ENCODE results near the gene TMEM150B.

The TMEM150B gene

GRCh38 chr19:55305983-55306562, 19.1 kb downstream of the TMEM150B start:
- DNase-seq (ENCODE audit: low spot score): no peak

- peak; percentile 62 for DNase-seq (ENCODE audit: low spot score)
Observed at GRCh38 chr19:55305491-55305890, 19.6 kb downstream of the TMEM150B start.

GRCh38 chr19:55304980-55305379, 20.2 kb downstream of the TMEM150B start:
- no peak for DNase-seq (ENCODE audit: low spot score)

- no peak for DNase-seq (ENCODE audit: low spot score)
Observed at GRCh38 chr19:55304279-55304978, 20.7 kb downstream of the TMEM150B start.

- DNase-seq (ENCODE audit: low spot score): no peak
Observed at GRCh38 chr19:55303477-55303876, 21.7 kb downstream of the TMEM150B start.

GRCh38 chr19:55302318-55302703, 22.8 kb downstream of the TMEM150B start:
- DNase-seq (ENCODE audit: low spot score): no peak

GRCh38 chr19:55301459-55302317, 23.5 kb downstream of the TMEM150B start:
- DNase-seq (ENCODE audit: low spot score): peak; percentile 92

GRCh38 chr19:55300886-55301458, 24.2 kb downstream of the TMEM150B start:
- DNase-seq (ENCODE audit: low spot score): no peak

- DNase-seq (ENCODE audit: low spot score): no peak
Observed at GRCh38 chr19:55299991-55300390, 25.1 kb downstream of the TMEM150B start.

- DNase-seq (ENCODE audit: low spot score): no peak
Observed at GRCh38 chr19:55297267-55297666, 27.9 kb downstream of the TMEM150B start.

GRCh38 chr19:55289117-55289796, 35.9 kb downstream of the TMEM150B start:
- no peak for DNase-seq (ENCODE audit: low spot score)

GRCh38 chr19:55287361-55288079, 37.6 kb downstream of the TMEM150B start:
- DNase-seq (ENCODE audit: low spot score): no peak

- no peak for DNase-seq (ENCODE audit: low spot score)
Observed at GRCh38 chr19:55285229-55285890, 39.8 kb downstream of the TMEM150B start.

GRCh38 chr19:55284405-55285058, 40.6 kb downstream of the TMEM150B start:
- no peak for DNase-seq (ENCODE audit: low spot score)

- peak; percentile 41 for DNase-seq (ENCODE audit: low spot score)
Observed at GRCh38 chr19:55283548-55284377, 41.4 kb downstream of the TMEM150B start, which contains the start of gene BRSK1. Gene BRSK1, plus strand, starts transcription at chr19:55283997. Its CDS starts 446 bp downstream, at chr19:55284443.

- peak; percentile 95 for DNase-seq (ENCODE audit: low spot score)
Observed at GRCh38 chr19:55279770-55280643, 45.1 kb downstream of the TMEM150B start, which contains the start of gene HSPBP1. Gene HSPBP1, minus strand, starts transcription at chr19:55280110. Its CDS starts 502 bp downstream, at chr19:55279608.

GRCh38 chr19:55279340-55279739, 45.8 kb downstream of the TMEM150B start:
- no peak for DNase-seq (ENCODE audit: low spot score)
